ENCODE measurements around the gene RSKR.

- TF ChIP-seq CTCF (conservative IDR thresholded peaks at IDR 0.05; ENCODE audit: low read depth in 2 of 2): no peak
- no peak for TF ChIP-seq STAT1 (IDR thresholded peaks at IDR 0.05; ENCODE audit: unreplicated experiment)
- no peak for TF ChIP-seq EZH2 (IDR thresholded peaks at IDR 0.05; ENCODE audit: low read depth, unreplicated experiment)
- no peak for TF ChIP-seq EZH2phosphoT487 (IDR thresholded peaks at IDR 0.05; ENCODE audit: unreplicated experiment)
Measured at GRCh38 chr17:28577466-28577824, 36.5 kb downstream of the RSKR start.
